Measurements from ENCODE around the gene ELOVL2. TPM values are rescaled to one million over a fixed set of nuclear protein-coding genes. Genes with fewer than 3 reads are reported as not detected.

Gene ELOVL2
- total RNA-seq, 1 experiment from 2014 or later = 0.41 TPM

DNA sequence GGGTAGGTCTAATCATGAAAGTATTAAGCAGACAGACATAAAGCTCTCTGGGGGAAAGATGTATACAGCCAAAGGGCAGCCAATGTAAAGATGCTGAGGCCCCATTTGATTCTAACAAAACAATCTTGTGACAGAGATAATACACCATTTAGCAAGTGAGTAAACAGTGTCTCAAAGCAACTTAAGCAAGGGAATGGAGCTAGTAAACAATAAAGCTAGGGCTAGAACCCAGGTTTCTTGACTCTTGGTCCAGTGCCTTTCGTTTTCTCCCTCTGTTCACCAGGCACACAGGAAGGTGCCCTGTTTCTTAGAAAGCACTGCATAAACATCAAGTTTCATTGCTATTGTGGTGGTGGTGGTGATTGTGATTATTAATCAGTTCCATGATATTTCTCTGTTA, 5.1 kb downstream of the ELOVL2 start:
- H2AFZ ChIP-seq = no peak overlapping the region
- no peaks in the 10 kb centered on the region for H3K79me2 ChIP-seq (ENCODE audit: low read depth)
- H3K36me3 ChIP-seq (ENCODE audit: low read depth) = no peaks in the 10 kb centered on the region
- H3F3A ChIP-seq (ENCODE audit: insufficient read depth, low read depth) = no peaks in the 10 kb centered on the region
- no peaks in the 10 kb centered on the region for H3K9me2 ChIP-seq (ENCODE audit: insufficient read depth)
- TF ChIP-seq CTCF (conservative IDR thresholded peaks at IDR 0.05) = no peak
- no peak for TF ChIP-seq EZH2 (IDR thresholded peaks at IDR 0.05; ENCODE audit: low read depth)
- H3K27ac ChIP-seq = no peak overlapping the region
- no peak overlapping the region for H3K4me2 ChIP-seq
- no peaks in the 10 kb centered on the region for H3K27me3 ChIP-seq (ENCODE audit: insufficient read depth, low read depth)
- intact Hi-C loops (cut with micrococcal nuclease; ENCODE audit: unreplicated experiment) = no loop called here
- BruUV-seq (replicated peaks) = no TSS peak
- DNase-seq = no peak
- H4K20me1 ChIP-seq (ENCODE audit: insufficient read depth) = no peaks in the 10 kb centered on the region
- H3K4me3 ChIP-seq = no peak overlapping the region
- H3K9me3 ChIP-seq (ENCODE audit: insufficient read depth, low read depth) = no peaks in the 10 kb centered on the region
- ChIA-PET POLR2A (ENCODE audit: unreplicated experiment) (no interaction called here), CTCF (no interaction called here)
- H3K4me1 ChIP-seq (replicated peaks; ENCODE audit: insufficient read depth) = no peaks in the 10 kb centered on the region

- Histone ChIP-seq H3K9me2 (ENCODE audit: insufficient read depth) (no peaks in the 10 kb centered on the region), H2AFZ (no peak overlapping the region), H3K4me1 (replicated peaks; ENCODE audit: insufficient read depth) (no peaks in the 10 kb centered on the region), H4K20me1 (ENCODE audit: insufficient read depth) (no peaks in the 10 kb centered on the region), H3K27ac (no peak overlapping the region), H3K27me3 (ENCODE audit: insufficient read depth, low read depth) (no peaks in the 10 kb centered on the region), H3K36me3 (ENCODE audit: low read depth) (no peaks in the 10 kb centered on the region), H3K9me3 (ENCODE audit: insufficient read depth, low read depth) (no peaks in the 10 kb centered on the region), H3F3A (ENCODE audit: insufficient read depth, low read depth) (no peaks in the 10 kb centered on the region), H3K4me3 (no peak overlapping the region), H3K79me2 (ENCODE audit: low read depth) (no peaks in the 10 kb centered on the region), H3K4me2 (no peak overlapping the region)
- CTCF ChIA-PET = interaction anchor here (0.6 kb wide), 1 partner anchor 31 kb away, joined by 3 read pairs; no protein-coding TSS in a partner anchor
- no TSS peak for BruUV-seq (replicated peaks)
- intact Hi-C loops (cut with micrococcal nuclease; ENCODE audit: unreplicated experiment) = no loop called here
- POLR2A ChIA-PET (ENCODE audit: unreplicated experiment) = interaction anchor here (0.5 to 0.6 kb wide), 2 partner anchors 18 to 128 kb away, joined by 5 to 11 read pairs; no protein-coding TSS in a partner anchor
- DNase-seq = no peak
- TF ChIP-seq EZH2 (IDR thresholded peaks at IDR 0.05; ENCODE audit: low read depth) = no peak
- no peak for TF ChIP-seq CTCF (conservative IDR thresholded peaks at IDR 0.05)
Observed at GRCh38 chr6:11036977-11037430, 7.1 kb downstream of the ELOVL2 start.

DNA sequence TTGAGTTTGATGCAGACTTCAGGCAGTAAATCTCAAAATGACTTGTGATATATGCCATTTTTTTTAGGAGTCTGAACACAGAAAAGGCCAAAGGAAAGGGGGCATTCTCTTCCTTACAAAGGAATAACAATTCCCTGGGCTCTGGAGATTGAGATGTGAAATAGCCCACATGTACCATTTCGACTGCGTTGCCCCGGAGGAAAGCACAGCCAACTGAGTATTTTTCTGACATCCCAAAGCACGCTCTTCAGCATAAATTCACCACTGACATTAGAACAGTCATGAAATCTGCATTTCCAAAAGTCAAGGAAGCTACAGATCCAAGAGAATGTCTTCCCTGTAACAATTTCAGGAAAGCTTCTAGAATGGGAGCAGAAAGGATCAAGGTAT, 7.8 kb downstream of the ELOVL2 start:
- BruUV-seq (replicated peaks) = no TSS peak
- Histone ChIP-seq H3K4me2 (no peak overlapping the region), H4K20me1 (ENCODE audit: insufficient read depth) (no peaks in the 10 kb centered on the region), H2AFZ (no peak overlapping the region), H3F3A (ENCODE audit: insufficient read depth, low read depth) (no peaks in the 10 kb centered on the region), H3K9me2 (ENCODE audit: insufficient read depth) (no peaks in the 10 kb centered on the region), H3K27ac (no peak overlapping the region), H3K4me1 (replicated peaks; ENCODE audit: insufficient read depth) (no peaks in the 10 kb centered on the region), H3K4me3 (no peak overlapping the region), H3K36me3 (ENCODE audit: low read depth) (no peaks in the 10 kb centered on the region), H3K9me3 (ENCODE audit: insufficient read depth, low read depth) (no peaks in the 10 kb centered on the region), H3K79me2 (ENCODE audit: low read depth) (no peaks in the 10 kb centered on the region), H3K27me3 (ENCODE audit: insufficient read depth, low read depth) (no peaks in the 10 kb centered on the region)
- CTCF ChIA-PET = no interaction called here
- intact Hi-C loops (cut with micrococcal nuclease; ENCODE audit: unreplicated experiment) = no loop called here
- no peak for DNase-seq
- TF ChIP-seq CTCF (conservative IDR thresholded peaks at IDR 0.05) (no peak), EZH2 (IDR thresholded peaks at IDR 0.05; ENCODE audit: low read depth) (no peak)
- POLR2A ChIA-PET (ENCODE audit: unreplicated experiment) = no interaction called here
